Testis (tissue), 2 donors: Measurements from ENCODE around the gene SRPRA.

Source experiments
- POLR2A ChIP-seq: fragments of 450-650 bp; IDR thresholded peaks from one replicate; pipeline ENCODE4 v1.6.1; 2017; ENCODE audit warnings: antibody characterized with exemption, mild to moderate bottlenecking, moderate library complexity
- TF ChIP-seq, protein P1 (sequence below), 3 experiments: fragments of 450-650 bp in 2 of 3; fragments of 200-600 bp in 1 of 3; sonication (generic) in 1 of 3; IDR thresholded peaks; one replicate each; pipeline ENCODE4 v1.5.1; 2016 to 2019; ENCODE audit warnings: antibody characterized with exemption in 3 of 3, mild to moderate bottlenecking in 2 of 3, moderate library complexity in 1 of 3

GRCh38 chr11:126307706-126308105 is 39.0 kb upstream of the SRPRA start:
- TF ChIP-seq, protein P1, sequence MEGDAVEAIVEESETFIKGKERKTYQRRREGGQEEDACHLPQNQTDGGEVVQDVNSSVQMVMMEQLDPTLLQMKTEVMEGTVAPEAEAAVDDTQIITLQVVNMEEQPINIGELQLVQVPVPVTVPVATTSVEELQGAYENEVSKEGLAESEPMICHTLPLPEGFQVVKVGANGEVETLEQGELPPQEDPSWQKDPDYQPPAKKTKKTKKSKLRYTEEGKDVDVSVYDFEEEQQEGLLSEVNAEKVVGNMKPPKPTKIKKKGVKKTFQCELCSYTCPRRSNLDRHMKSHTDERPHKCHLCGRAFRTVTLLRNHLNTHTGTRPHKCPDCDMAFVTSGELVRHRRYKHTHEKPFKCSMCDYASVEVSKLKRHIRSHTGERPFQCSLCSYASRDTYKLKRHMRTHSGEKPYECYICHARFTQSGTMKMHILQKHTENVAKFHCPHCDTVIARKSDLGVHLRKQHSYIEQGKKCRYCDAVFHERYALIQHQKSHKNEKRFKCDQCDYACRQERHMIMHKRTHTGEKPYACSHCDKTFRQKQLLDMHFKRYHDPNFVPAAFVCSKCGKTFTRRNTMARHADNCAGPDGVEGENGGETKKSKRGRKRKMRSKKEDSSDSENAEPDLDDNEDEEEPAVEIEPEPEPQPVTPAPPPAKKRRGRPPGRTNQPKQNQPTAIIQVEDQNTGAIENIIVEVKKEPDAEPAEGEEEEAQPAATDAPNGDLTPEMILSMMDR (IDR thresholded peaks at IDR 0.05) = peak; percentile 26 to 42 (median 39)
- no peak for TF ChIP-seq POLR2A
